GM21717 (cell line): Measurements from ENCODE around the gene LCN10.
"Not testable (repeated sequence)": the region's sequence is repeated elsewhere in the genome, so short reads cannot be mapped to it uniquely, and the experiment has no call there.

Source experiments
- ATAC-seq: cut with Tn5 transposase; IDR thresholded peaks from one replicate; pipeline ENCODE4 v1.9.1; 2021; ENCODE audit warnings: mild to moderate bottlenecking, moderate library complexity; ENCODE audit not compliant: unreplicated experiment

Gene LCN10

GRCh38 chr9:136742591-136743391 lies at the start of gene LCN10:
TSS of gene LCN10 (minus strand) at chr9:136742940. CDS start at chr9:136742903, 37 bp downstream.
- no peak for ATAC-seq

GRCh38 chr9:136791516-136792276 lies 49.0 kb upstream of the LCN10 start:
- peak; percentile 14 for ATAC-seq

- peak; percentile 80 for ATAC-seq
These were observed 48.1 kb upstream of the LCN10 start, which contains the start of gene TMEM141 for GRCh38 chr9:136790640-136791515. TSS of gene TMEM141 (plus strand) at chr9:136791344. CDS start at chr9:136791371, 27 bp downstream.

- no peak for ATAC-seq
These were observed 46.8 kb upstream of the LCN10 start for GRCh38 chr9:136789523-136789937.

GRCh38 chr9:136788644-136789522 lies 46.1 kb upstream of the LCN10 start:
- not testable (repeated sequence) for ATAC-seq

GRCh38 chr9:136787690-136788400 lies 45.1 kb upstream of the LCN10 start:
- ATAC-seq = no peak

- ATAC-seq = not testable (repeated sequence)
These were observed 44.2 kb upstream of the LCN10 start for GRCh38 chr9:136786983-136787382.

GRCh38 chr9:136786451-136786850 lies 43.7 kb upstream of the LCN10 start:
- no peak for ATAC-seq

GRCh38 chr9:136785565-136786355 lies 43.0 kb upstream of the LCN10 start:
- ATAC-seq = not testable (repeated sequence)

- ATAC-seq = no peak
These were observed 42.2 kb upstream of the LCN10 start for GRCh38 chr9:136784997-136785361.

GRCh38 chr9:136784249-136784996 lies 41.7 kb upstream of the LCN10 start:
- ATAC-seq = no peak

GRCh38 chr9:136782452-136782851 lies 39.7 kb upstream of the LCN10 start:
- no peak for ATAC-seq

- no peak for ATAC-seq
These were observed 37.1 kb upstream of the LCN10 start for GRCh38 chr9:136779808-136780207.

GRCh38 chr9:136777359-136777758 lies 34.6 kb upstream of the LCN10 start:
- ATAC-seq = no peak

- no peak for ATAC-seq
These were observed 34.2 kb upstream of the LCN10 start for GRCh38 chr9:136776947-136777346.

- no peak for ATAC-seq
These were observed 32.5 kb upstream of the LCN10 start for GRCh38 chr9:136775191-136775590.

- no peak for ATAC-seq
These were observed 31.8 kb upstream of the LCN10 start for GRCh38 chr9:136774416-136775045.
